ENCODE measurements around the gene REC8. TPM values are rescaled to one million over a fixed set of nuclear protein-coding genes. Genes with fewer than 3 reads are reported as not detected.

The REC8 gene
- total RNA-seq, 1 donor from 2014 or later, result 46.4 TPM

- H3K27me3 Mint-ChIP-seq (ENCODE audit: low read depth, unreplicated experiment), result no peaks in the 10 kb centered on the region
- Histone ChIP-seq H2AFZ (ENCODE audit: low read depth, low read length) (peak within 1 kb of the TSS; percentile 88), H3K9ac (ENCODE audit: low read length) (peak within 1 kb of the TSS; percentile 90), H3K4me2 (ENCODE audit: low read length) (peak within 1 kb of the TSS; percentile 97), H3K4me3 (ENCODE audit: insufficient read depth, low read depth, low read length) (peak within 1 kb of the TSS; percentile 85), H3K27me3 (ENCODE audit: insufficient read depth, low read length) (no peaks in the 10 kb centered on the region), H3K27ac (ENCODE audit: low read depth, low read length) (peak within 1 kb of the TSS; percentile 81), H3K36me3 (ENCODE audit: insufficient read depth, low read length) (peaks cover 14% of the 10 kb centered on the region), H3K9me3 (ENCODE audit: insufficient read depth, low read depth, low read length) (no peaks in the 10 kb centered on the region), H3K4me1 (ENCODE audit: insufficient read depth, low read length) (peaks cover 29% of the 10 kb centered on the region), H3K79me2 (ENCODE audit: insufficient read depth, low read length) (peaks cover 54% of the 10 kb centered on the region), H4K20me1 (ENCODE audit: insufficient read depth, low read length) (peaks cover 16% of the 10 kb centered on the region)
- FAIRE-seq (no peak), DNase-seq (ENCODE audit: low read depth) (peak; percentile 99)
- no peak for TF ChIP-seq EZH2 (IDR thresholded peaks at IDR 0.05; ENCODE audit: insufficient read depth, low read length)
- peak; percentile 3 for TF ChIP-seq CTCF (IDR thresholded peaks at IDR 0.05; ENCODE audit: insufficient read depth, low read depth, low read length)
- H3K9me3 Mint-ChIP-seq (ENCODE audit: unreplicated experiment), result no peaks in the 10 kb centered on the region
- peaks cover 40% of the 10 kb centered on the region for H3K4me1 Mint-ChIP-seq (ENCODE audit: low read depth, unreplicated experiment)
- peak within 1 kb of the TSS; percentile 96 for H3K4me3 Mint-ChIP-seq (ENCODE audit: unreplicated experiment)
- H3K27ac Mint-ChIP-seq (ENCODE audit: unreplicated experiment), result peak within 1 kb of the TSS; percentile 74
- H3K36me3 Mint-ChIP-seq (ENCODE audit: low read depth, unreplicated experiment), result peaks cover 21% of the 10 kb centered on the region
Measured at GRCh38 chr14:24141097-24141880, 30.6 kb upstream of the REC8 start, which contains the start of gene EMC9. EMC9 (minus strand) TSS chr14:24141591; CDS start chr14:24141304, 287 bp downstream.

DNA sequence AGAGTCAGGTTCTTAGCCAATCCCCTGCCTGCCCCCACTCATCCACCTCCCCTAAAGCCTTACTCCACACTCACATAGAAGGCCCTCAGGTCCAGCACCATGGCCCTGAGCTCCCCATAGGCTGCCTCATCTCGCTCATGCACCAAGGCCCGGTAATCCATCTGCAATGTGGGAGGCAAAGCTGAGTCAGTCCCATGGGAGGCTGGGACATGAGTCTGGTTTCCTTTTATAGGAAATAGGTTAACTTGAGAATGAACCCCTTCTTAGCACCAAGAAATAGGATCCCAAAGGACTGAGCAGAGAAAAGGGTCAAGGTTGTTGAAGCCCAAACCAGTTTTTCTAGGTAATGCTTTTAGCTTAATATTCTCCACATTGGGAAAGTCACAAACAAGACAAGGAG, 28.4 kb upstream of the REC8 start:
- no peak overlapping the region for H2AFZ ChIP-seq (ENCODE audit: low read depth, low read length)
- no peaks in the 10 kb centered on the region for H3K9me3 Mint-ChIP-seq (ENCODE audit: unreplicated experiment)
- FAIRE-seq (no peak), DNase-seq (ENCODE audit: low read depth) (no peak)
- peaks cover 9% of the 10 kb centered on the region for H3K36me3 ChIP-seq (ENCODE audit: insufficient read depth, low read length)
- H3K4me3 Mint-ChIP-seq (ENCODE audit: unreplicated experiment), result peak overlapping the region; percentile 50
- no peak overlapping the region for H3K9ac ChIP-seq (ENCODE audit: low read length)
- peak overlapping the region; percentile 86 for H3K27ac Mint-ChIP-seq (ENCODE audit: unreplicated experiment)
- peak overlapping the region; percentile 43 for H3K27ac ChIP-seq (ENCODE audit: low read depth, low read length)
- no peak overlapping the region for H3K4me3 ChIP-seq (ENCODE audit: insufficient read depth, low read depth, low read length)
- H3K79me2 ChIP-seq (ENCODE audit: insufficient read depth, low read length), result peaks cover 57% of the 10 kb centered on the region
- peaks cover 35% of the 10 kb centered on the region for H3K4me1 Mint-ChIP-seq (ENCODE audit: low read depth, unreplicated experiment)
- peaks cover 22% of the 10 kb centered on the region for H4K20me1 ChIP-seq (ENCODE audit: insufficient read depth, low read length)
- peaks cover 30% of the 10 kb centered on the region for H3K4me1 ChIP-seq (ENCODE audit: insufficient read depth, low read length)
- no peaks in the 10 kb centered on the region for H3K27me3 ChIP-seq (ENCODE audit: insufficient read depth, low read length)
- H3K9me3 ChIP-seq (ENCODE audit: insufficient read depth, low read depth, low read length), result no peaks in the 10 kb centered on the region
- TF ChIP-seq EZH2 (IDR thresholded peaks at IDR 0.05; ENCODE audit: insufficient read depth, low read length), result no peak
- no peak for TF ChIP-seq CTCF (IDR thresholded peaks at IDR 0.05; ENCODE audit: insufficient read depth, low read depth, low read length)
- H3K4me2 ChIP-seq (ENCODE audit: low read length), result peak overlapping the region; percentile 0
- peaks cover 8% of the 10 kb centered on the region for H3K36me3 Mint-ChIP-seq (ENCODE audit: low read depth, unreplicated experiment)
- H3K27me3 Mint-ChIP-seq (ENCODE audit: low read depth, unreplicated experiment), result no peaks in the 10 kb centered on the region

GRCh38 chr14:24144451-24144850, 27.4 kb upstream of the REC8 start:
- Mint-ChIP-seq H3K9me3 (ENCODE audit: unreplicated experiment) (no peaks in the 10 kb centered on the region), H3K4me1 (ENCODE audit: low read depth, unreplicated experiment) (peaks cover 35% of the 10 kb centered on the region), H3K36me3 (ENCODE audit: low read depth, unreplicated experiment) (peaks cover 2% of the 10 kb centered on the region), H3K4me3 (ENCODE audit: unreplicated experiment) (peak overlapping the region; percentile 75), H3K27ac (ENCODE audit: unreplicated experiment) (no peak overlapping the region), H3K27me3 (ENCODE audit: low read depth, unreplicated experiment) (no peaks in the 10 kb centered on the region)
- Histone ChIP-seq H3K36me3 (ENCODE audit: insufficient read depth, low read length) (peaks cover 9% of the 10 kb centered on the region), H3K9ac (ENCODE audit: low read length) (no peak overlapping the region), H2AFZ (ENCODE audit: low read depth, low read length) (no peak overlapping the region), H3K4me1 (ENCODE audit: insufficient read depth, low read length) (peaks cover 31% of the 10 kb centered on the region), H3K4me2 (ENCODE audit: low read length) (no peak overlapping the region), H3K9me3 (ENCODE audit: insufficient read depth, low read depth, low read length) (no peaks in the 10 kb centered on the region), H4K20me1 (ENCODE audit: insufficient read depth, low read length) (peaks cover 21% of the 10 kb centered on the region), H3K27me3 (ENCODE audit: insufficient read depth, low read length) (no peaks in the 10 kb centered on the region), H3K79me2 (ENCODE audit: insufficient read depth, low read length) (peaks cover 59% of the 10 kb centered on the region), H3K27ac (ENCODE audit: low read depth, low read length) (no peak overlapping the region), H3K4me3 (ENCODE audit: insufficient read depth, low read depth, low read length) (no peak overlapping the region)
- DNase-seq (ENCODE audit: low read depth) (no peak), FAIRE-seq (no peak)
- no peak for TF ChIP-seq CTCF (IDR thresholded peaks at IDR 0.05; ENCODE audit: insufficient read depth, low read depth, low read length)
- no peak for TF ChIP-seq EZH2 (IDR thresholded peaks at IDR 0.05; ENCODE audit: insufficient read depth, low read length)
